Suppressor macrophage (primary cell): ENCODE data around the gene STC2.

Source experiments
- DNase-seq, 4 experiments: peaks; one replicate each; pipeline ENCODE4 v3.0.0-alpha.2; 2020 to 2022

The STC2 gene

DNA sequence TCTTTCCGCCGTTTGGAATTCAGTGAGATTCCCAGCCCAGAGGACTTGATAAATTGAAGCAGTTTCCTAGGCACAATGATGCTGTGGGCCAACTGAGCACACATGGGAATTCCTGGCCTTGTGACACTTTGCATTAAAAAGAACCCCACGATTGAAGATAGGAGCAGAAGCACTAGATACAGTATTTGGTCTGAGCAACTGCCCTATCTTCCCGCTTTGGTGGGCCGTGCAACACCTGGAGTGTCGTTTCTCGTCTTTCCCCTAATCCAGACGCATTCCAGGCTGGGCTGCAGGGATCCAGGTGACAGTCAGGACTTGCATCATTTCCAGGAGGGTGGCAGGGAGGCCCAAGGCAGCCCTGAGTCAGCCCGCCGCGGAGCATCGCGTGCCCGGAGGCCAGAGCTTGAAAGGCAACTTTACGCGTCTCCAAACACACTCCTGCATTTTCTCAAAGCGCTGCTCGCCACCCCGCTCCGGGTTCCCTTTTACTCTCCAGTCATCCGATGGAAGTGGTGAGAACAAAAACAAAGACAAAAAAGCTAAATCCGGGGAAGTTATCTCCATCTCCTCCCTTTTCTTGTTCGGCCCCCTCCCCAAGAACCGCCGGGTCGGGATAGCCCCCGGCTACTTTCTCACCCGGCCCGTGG is 753 bp upstream of the STC2 start:
- DNase-seq: no peak

DNA sequence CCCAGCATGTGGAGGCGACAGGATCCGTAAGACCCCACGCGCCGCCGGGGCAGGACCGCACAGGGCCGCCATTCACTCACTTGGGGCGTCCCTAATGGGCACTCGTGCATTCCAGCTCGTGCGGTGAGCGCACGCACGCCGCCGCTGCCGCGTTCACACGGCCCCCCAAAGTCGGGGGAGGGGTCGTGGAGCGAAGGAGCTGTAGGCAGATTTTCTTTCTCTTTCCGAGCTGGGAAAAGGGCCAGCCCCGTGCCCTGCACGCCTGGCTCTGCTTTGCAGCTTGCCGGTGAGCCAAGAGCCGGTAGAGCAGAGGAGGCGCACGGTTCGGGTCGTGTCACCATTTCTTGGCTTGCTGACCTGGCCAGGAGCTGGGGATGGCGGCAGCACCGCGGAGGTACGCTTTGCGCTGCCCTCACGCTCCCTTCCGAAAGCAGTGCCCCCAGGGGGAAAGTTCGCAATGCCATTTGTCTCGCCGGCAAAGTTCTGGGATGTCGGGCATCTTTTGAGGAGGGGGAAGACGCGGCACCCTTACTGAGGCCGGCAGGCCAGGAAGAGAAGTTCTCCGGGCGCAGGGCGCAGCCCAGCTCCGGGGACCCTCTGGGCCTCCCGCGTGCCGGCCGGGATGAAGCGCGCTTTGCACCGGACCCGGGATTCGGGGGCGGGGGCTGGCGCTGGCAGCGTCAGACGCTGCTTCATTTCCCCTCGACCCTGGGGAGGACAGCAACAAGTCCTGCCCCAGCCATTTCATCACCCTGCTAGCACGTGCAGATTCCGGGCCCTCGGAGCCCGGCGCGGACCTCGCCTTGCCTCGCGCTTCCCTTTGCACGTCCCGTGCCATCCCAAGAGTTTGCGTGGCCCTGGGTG is 898 bp downstream of the STC2 start:
- DNase-seq: peak in 1 of 4 experiments; percentile 12

DNA sequence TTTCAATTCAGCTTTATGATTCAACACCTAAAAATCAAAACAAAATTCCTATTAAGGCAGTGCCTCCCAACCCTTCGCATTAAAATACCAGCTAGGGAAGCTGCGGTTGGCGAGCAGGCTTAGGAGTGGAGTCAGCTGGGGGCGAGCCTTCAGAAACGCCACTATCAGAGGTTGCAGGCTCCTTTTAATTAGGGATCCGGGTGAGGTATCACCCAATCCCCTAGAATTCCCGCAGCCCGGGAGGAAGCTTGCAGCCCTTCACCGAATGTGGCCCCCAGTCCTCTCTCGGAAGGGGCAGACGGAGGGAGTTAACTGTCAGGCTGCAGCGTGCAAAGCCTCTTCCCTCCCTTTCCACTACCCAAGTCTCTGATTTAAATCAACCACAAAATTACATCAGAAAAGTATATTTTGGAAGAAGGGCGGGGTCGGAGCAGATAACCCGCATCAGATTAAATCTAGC is 1.7 kb downstream of the STC2 start:
- peak in 1 of 4 experiments; percentile 19 for DNase-seq

DNA sequence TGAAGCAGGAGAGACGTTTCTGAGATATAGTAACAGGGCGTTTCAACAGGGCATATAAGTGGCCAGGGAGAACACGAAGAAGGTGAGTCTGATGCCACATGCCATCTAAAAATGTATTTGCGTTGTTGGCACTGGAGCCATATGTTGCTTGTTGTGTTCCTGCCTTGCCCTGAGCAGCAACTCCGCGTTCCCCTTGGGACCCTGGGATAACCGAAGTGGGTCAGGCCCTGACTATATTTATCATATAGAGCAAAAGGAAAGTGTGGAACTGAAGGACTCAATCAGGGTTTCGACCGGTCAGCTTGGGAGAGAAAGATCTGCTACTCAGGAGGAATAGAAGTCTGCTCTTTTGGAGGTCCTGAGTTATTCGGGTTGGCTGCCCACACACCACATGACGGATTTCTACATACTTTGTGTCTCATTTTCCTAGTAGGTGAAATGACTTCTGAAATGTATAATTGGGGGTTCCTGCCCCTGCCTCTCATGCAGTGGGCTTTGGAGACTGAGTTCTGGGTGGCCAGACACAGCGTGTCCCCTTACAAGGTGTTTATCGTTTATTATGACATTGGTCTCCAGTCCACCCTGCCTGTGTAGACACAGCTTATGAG is 3.0 kb downstream of the STC2 start:
- DNase-seq: no peak

DNA sequence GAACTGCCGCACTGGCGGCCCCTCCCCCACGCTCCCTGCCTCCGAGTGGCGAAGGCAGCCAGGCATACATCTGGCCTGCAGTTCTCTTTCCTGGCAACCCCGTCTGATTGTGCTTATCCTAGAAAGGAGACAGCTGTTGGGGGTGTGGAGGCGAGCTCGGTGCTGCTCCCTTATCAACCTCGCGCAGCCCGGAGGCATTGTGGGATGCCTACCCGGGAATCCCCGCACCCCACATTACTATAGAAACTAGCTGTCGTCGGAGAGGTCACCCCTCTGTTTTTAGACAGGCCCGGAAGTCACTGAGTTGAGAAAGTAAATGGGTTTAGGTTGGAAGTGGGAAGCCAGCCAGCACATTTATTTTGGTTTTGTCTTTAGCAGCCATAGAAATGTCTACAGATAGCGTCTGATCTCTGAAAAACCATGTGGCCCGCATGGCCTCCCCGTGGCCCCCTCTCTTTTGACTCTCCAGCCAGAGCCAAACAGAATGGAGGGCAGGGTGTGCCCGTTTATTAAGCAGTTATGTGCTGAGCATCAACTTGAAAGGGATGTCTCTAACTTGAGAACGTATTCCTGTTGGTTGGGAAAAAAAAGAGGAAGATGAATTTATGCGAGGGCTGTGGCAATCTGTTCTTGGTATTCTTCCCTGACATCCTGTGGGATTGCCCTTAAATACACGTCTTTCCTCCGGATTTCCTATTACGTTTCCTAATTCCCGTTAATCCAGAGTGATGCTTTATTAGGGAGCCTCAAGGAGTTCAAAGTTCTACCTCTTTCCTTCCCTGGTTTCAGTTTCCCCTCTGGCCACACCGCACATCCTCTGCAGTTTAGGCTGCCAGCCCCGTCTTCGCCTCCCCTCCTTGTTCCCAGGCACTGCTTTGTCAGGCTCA is 3.9 kb downstream of the STC2 start:
- DNase-seq: no peak

DNA sequence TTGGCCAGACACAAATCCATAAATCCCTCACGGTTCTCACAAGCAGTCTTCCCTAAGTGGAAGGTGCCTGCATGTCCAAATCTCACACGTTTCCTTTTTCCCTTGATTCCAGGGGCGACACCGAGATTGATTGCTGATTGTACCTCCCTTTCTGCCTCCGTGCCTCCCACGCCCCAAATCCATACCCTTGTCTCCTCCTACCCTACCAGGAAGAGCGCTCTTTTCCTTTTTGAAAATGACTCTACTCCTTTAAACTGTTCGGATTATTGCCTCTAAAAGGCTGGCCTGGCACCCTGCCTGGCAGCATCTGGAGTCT is 4.5 kb downstream of the STC2 start:
- no peak for DNase-seq

DNA sequence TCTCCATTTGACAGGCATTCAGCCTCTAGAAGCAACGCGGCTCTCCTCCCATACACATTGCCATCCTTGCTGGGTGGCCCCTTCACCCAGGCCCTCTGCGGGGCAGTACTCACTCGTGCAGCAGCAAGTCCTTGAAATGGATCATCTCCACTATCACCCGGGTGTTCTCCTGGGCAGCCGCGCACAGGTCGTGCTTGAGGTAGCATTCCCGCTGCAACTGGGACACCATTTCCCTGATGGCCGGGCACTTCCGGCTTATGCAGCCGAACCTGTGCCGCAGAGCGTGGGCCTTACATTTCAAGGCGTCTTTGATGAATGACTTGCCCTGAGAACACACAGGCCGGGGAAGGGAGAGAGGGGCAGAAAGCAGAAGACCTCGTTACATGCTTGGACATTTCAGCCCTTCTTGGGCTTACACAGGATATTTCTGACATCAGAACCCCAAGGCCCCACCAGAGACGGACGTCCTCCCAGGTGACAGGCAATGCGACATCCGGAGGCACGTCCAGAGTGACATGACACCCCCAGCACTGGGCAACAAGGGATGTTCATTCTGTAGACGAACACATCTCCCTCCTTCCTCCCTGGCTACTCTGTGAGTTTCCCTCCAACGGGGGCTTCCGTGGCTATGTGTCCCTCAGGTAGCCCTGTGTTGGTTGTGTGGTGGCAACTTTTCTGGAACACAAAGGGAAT is 5.0 kb downstream of the STC2 start:
- DNase-seq: no peak

DNA sequence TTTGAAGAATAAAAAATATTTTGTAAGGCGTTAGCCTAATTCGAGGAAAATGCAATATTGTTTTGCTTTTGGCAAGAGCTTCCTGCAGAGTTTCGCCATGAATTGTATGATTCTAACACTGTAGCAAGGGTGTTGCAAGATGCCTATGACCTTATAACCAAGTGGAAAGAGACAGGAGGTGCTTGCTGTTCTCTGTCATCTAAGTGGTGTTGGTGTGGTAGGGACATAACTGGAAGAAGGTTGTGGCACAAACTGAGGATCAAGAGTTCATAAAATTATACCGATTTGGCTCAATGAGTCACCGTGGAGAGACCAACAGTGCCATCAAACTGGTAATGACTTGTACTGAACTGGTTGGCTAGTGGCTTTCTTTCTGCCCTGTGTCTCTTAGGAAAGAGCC is 6.3 kb downstream of the STC2 start:
- DNase-seq: no peak

DNA sequence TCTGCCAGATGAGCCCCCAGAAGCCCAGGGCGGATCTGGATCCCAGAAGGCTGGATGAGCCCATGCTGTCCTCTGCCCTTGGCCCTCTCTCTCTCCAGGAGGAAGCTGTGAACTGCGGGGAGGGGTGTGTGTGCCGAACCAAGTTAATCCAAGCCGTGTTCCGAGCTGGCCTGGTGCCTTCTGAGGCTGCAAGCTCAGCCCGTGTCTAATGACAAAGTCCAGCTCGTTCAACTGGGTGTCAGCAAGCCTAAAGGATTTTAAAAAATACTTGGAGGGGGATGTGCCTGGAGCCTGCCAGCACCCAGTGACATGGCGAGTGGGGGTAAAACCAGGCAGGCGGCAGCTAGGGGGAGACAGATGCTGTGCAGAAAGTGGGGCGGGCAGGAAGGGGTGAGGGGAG is 8.0 kb downstream of the STC2 start:
- no peak for DNase-seq

DNA sequence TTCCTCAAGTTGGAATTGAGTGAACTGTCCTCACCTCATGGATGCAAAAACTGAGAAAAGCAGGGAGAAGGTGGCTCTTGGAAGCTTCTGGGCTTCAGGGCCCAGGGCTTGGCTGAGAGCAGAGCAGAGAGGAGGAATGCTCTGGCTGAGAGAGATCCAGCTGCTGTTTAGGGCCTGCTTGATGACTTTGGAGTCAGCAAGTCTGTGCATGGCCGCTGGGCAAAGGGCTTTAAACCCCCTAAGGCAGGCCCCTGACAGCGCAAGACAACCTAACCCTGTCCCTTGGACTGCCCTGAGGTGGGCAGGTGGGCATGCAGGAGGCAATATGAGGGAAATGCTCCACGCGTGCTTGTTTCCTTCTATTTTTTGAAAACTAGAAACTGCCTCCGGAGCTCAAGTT is 8.6 kb downstream of the STC2 start:
- no peak for DNase-seq

DNA sequence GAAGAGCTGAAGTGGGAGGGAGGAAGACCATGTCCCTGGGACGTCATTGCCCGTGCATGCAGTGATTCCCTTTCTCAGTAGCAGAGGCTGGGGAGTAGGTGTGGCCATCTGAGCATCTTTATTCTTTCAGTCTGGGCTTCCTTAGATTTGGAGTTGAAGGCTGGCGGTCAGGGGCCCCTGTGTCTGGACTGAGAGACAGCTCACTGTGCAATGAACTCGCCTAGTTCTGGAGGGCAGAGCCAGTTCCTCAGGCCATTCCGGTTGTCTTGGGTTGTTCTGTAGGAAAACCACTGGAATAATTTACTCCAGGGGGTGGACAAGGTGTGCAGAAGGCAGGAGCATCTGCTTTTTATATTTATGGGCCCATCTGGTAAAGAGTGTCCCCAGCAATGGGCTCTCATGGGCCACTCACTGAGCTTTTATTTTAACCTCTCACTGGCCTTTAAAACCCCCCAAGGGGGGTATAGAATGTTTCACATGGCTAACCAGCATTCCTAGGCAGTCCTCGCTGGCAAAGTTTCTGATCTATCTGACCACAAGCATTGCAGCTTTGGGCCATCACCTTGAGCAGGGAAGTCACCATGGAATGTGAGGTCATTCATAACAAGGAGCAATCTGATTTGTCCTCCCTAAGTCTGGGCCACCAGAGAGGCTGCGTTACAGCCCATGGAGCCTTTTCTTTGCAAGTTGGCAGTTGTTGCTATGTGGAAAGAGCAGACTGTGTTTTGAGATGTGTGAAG is 9.2 kb downstream of the STC2 start:
- DNase-seq: no peak

DNA sequence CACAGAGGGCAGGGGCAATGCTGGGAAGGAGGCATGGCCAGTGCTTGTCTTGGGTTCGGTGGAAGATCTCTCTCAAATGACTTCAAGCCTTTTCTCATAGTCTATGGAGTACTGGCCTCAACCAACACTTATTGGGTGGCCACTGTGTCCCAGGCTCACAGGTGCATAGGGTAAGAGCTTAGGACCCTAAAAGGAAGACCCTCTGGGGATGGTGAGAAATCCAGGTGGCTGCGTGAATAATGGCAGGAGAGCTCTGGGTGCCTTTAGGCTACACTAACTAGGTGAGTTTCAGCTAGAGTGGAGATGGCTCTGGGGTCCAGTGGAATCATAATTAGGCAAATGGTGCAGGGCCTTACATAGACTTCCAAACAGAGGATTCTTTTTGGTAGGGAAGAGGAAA is 9.9 kb downstream of the STC2 start:
- no peak for DNase-seq

DNA sequence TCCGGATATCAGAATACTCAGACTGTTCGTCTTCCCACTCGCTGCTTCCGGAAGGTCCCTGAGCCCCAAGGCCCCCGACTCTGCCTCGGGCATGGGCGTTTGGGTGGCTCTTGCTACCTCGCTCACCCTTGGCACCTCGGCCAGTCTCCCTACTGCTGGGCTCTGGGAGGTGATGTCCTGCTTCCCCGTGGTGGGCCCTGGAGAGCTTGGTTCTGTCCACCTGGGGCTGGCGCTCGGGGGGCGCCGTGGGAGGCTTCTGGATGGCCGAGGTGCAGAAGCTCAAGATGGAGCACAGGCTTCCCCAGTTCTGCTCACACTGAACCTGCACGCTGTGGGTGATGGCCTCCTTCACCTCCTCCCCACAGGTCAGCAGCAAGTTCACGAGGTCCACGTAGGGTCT is 10.4 kb downstream of the STC2 start:
- DNase-seq: no peak

DNA sequence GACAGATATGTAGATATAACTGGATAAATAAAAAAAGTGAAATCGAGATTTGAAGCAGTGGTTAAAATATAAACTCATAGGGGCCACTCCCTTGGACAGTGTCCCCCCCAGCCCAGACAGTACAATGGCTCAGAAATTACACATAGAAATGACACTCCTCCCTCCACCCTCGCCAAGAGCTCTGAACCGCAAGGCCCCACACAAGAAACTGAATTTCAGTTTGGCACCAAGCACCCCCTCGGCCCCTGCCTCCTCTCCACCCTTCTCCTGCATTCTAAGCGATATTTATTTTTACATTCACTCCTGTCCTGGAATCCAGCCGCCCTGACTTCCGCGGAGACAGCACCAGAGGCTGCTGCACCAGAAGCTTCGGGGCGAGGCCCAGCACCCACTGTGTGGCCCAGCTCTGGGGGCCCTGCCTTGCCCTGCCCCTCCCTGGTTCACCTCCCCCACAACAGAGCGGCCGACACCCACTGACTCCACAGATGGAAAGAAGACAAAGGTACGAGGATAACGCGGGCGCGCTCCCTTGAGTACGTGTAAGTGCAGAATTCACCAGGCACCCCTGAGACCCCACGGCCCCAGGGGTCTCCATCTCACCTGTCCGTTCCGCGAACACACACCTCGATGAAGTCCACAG is 11.0 kb downstream of the STC2 start:
- no peak for DNase-seq

DNA sequence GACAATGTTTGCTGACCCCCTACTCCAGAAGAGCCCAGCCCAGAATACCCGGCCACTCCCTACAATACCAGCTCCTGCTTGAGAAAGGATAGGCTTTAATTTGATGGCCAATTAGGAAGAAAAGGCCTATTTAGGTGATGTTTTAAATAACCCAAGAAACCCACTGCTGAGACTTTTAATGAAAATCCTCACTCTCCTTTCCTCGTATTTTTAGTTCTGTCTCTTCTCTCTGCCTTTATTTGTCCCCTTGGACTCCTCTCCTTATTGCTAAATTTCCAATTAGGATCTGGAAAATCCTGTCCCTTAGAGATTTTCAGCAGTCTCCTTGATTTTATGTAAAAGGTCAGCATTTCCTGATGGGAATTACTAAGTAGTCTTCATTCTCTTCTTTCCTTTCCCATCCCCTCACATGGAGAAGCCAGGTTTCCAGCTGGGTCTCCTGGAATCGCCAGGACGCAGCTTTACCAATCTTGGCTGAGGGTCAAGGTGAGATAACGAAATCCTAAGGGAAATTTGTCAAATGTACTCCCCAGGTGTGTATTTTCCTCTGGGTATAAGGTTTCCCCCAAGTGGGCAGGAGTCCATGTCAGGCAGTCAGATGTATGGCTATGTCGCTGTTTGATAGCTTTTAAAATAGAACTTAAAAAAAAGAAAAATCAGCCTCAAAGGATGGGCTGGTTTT is 11.7 kb downstream of the STC2 start:
- no peak for DNase-seq

DNA sequence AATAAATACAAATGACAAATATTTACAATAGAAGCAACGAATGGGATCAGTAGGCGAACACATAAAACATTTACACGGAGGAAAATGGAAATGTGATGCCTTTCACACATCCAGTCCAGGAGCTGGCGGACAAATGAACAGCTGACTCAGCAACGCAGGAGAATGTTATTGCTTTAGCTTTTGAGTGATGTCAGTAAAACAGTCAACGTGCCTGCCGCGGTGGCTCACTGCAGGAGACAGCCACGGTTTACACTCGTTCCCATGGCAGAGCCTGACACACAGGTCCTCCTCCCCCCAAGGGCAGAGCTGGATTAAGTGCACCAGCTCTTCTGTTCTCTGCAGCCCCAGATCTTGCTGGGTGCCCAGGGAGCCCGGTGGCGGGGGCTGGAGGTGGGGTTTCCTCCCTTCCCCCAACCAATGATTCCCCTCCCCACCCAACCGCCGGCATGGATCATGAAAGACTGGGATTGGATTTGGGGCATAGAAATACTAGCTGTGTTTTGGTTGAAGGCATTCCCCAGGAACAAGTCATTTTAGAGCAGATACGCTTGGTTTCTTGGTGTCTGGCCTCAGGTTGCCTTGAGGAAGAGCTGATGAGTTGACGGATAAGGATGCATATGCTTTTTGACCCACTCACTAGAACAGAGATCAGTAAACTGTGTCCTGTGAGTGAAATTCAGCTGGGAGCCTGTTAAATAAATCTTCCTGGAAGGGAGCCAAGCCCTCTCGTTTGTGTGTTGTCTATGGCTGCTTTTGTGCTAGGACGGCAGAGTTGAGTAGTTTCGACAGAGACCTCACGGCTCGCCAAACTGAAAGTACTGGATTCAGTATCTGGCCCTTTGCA is 12.5 kb downstream of the STC2 start:
- no peak for DNase-seq

DNA sequence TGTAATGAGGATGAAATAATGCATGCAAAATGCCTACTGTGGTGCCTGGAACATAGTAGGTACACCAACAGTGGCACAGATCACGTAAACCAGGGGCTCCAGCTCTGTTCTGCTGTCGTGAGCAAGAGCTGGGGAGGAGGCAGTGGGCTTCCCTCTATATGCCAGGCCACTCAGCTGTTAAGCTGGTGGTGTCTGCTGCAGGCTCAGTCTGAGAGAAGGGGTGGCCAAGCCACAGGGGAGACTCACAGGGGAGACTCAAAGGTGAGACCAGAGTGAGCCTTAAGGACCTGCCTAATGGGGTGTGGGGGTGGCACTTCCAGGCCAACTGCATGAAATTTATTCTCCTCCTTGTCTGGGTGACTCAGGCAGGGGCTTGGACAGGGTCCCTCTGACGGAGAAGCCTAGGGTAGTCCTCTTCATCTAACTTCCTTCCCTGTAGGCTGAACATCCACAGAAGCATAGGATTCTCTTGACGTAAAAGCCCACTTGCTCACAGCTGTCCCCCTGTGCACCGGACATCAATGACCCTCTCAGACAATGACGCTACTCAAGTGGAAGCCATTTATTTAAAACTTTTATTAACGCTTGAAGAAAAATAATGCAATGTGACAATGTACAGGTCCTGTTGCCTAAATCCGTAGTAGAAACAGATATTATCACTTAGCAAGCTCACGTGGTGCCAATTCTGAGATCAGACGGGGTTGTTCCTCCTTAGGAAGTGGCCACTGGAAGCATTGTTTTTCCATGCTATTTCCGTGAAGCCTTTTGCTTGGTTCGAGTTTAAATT is 13.9 kb downstream of the STC2 start:
- DNase-seq: no peak

DNA sequence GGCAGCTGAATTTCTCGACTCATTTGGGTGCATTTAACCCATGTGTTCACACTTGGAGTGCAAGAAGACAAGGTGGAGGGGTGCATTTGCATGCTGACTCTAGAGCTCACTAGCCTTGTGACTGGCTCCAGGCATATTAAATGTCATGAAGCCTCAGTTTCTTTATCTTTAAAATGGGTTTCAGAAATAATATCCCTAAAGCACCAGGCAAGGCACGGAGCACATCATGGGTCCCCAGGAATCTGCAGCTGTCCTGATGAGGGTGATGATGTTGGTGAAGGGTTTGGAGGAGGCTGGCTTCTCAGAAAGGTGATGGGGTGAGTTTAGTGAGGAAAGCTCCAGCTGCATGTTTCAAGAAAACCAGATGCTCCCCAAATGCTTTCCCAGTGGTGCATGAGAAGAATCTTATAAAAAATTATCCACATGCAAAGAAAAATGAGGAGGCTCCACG is 14.8 kb downstream of the STC2 start:
- no peak for DNase-seq

DNA sequence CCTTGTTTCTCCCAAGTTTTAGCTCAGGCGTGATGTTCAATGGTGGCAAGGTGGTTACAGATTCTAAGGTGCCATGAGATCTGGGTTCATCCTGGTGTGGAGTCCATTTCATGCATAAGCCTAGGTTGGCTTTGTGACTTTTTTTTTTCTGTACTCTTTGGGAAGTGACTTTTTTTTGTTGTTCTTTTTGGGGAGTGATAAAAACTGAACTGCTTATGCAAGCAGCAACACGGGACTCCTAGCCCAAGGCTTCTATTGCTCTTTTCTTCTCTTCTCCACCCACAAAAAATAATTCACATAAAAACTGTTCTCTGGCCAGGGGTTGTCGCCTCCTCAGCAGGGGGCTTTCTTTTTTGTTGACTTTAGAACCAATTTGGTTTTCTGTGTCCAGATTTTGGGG is 15.4 kb downstream of the STC2 start:
- DNase-seq: no peak
